K562 (cell line): Measurements from ENCODE around the gene ATG7. TPM values are rescaled to one million over a fixed set of nuclear protein-coding genes. Genes with fewer than 3 reads are reported as not detected.

ENCODE experiments used
- BCL6 ChIP-seq: fragments of 250-450 bp; sonication (Bioruptor Pico); IDR thresholded peaks from 2 replicates; pipeline ENCODE4 v1.4.0; 2020
- BRCA1 ChIP-seq, 2 experiments: fragments of 450-650 bp in 1 of 2; sonication (generic) in 1 of 2; formaldehyde crosslinking in 1 of 2; IDR thresholded peaks; 2 replicates each; pipeline versions ENCODE4 v1.5.0 to v1.6.1; 2017 to 2020; ENCODE audit warnings: mild to moderate bottlenecking in 1 of 2, missing genetic modification reagents in 1 of 2
- CREB1 ChIP-seq, 2 experiments: sonication (generic) in 1 of 2; formaldehyde crosslinking in 1 of 2; IDR thresholded peaks; 2 replicates each; pipeline versions ENCODE4 v1.6.1 to v1.8.0; 2012 to 2022; ENCODE audit warnings: inconsistent platforms in 1 of 2, mild to moderate bottlenecking in 1 of 2, missing genetic modification reagents in 1 of 2, moderate library complexity in 1 of 2
- DDX20 ChIP-seq: fragments of 450-650 bp; IDR thresholded peaks from 2 replicates; pipeline ENCODE4 v1.6.1; 2016; ENCODE audit warnings: missing genetic modification characterization, low read depth, mild to moderate bottlenecking, missing compliant biosample characterization, moderate library complexity
- RUNX1 ChIP-seq: sonication (generic); IDR thresholded peaks from 2 replicates; pipeline ENCODE4 v1.6.1; 2016; ENCODE audit warnings: antibody characterized with exemption, low read depth
- polyA plus RNA-seq, 8 experiments: library from polyadenylated mRNA; depleted of rRNA in 4 of 8; stranded (reverse) in 5 of 8; unstranded in 3 of 8; fragments of >200 nt; fragmentation: Nextera tagmentation in 2 of 8; fragmentation: Illumina TruSeq in 1 of 8; extraction: Ambion mirVana in 2 of 8; extraction: Trizol in 1 of 8; gene quantifications; 2 replicates each; pipeline versions ENCODE4 v1.2.1 to v1.2.3, GENCODE V29; 2011 to 2014; ENCODE audit warnings: inconsistent platforms in 1 of 8, missing spikeins in 1 of 8
- total RNA-seq, 7 experiments: library from RNA; depleted of rRNA in 6 of 7; stranded (reverse); fragments of >200 nt in 6 of 7; fragmentation: Illumina TruSeq in 2 of 7; extraction: Trizol in 2 of 7; gene quantifications; 2 replicates each; pipeline versions ENCODE4 v1.2.1 to v1.2.3, GENCODE V29; 2011 to 2021; ENCODE audit warnings: low replicate concordance in 1 of 7
- TF ChIP-seq, protein P1 (sequence below), 2 experiments: fragments of 450-650 bp; formaldehyde crosslinking in 1 of 2; IDR thresholded peaks; 2 replicates each; pipeline versions ENCODE4 v1.4.0 to v1.6.1; 2014 to 2020; ENCODE audit warnings: mild to moderate bottlenecking in 2 of 2, borderline replicate concordance in 1 of 2, low read depth in 1 of 2
- TF ChIP-seq, protein P2 (sequence below): fragments of 200-800 bp; sonication (Bioruptor generic); IDR thresholded peaks from 2 replicates; pipeline ENCODE4 v1.6.1; 2017; ENCODE audit warnings: missing genetic modification characterization, missing compliant biosample characterization
- TF ChIP-seq, protein P3 (sequence below): fragments of 200-800 bp; sonication (Bioruptor generic); IDR thresholded peaks from 2 replicates; pipeline ENCODE4 v1.6.1; 2016; ENCODE audit warnings: missing genetic modification characterization, missing compliant biosample characterization

The ATG7 gene
- total and polyA plus RNA-seq, 9 of the 15 experiments (the other 6 are each of a cell fraction or from before 2014, with no cell fraction given) = 18.3 to 45.3 (median 33.6) TPM

DNA sequence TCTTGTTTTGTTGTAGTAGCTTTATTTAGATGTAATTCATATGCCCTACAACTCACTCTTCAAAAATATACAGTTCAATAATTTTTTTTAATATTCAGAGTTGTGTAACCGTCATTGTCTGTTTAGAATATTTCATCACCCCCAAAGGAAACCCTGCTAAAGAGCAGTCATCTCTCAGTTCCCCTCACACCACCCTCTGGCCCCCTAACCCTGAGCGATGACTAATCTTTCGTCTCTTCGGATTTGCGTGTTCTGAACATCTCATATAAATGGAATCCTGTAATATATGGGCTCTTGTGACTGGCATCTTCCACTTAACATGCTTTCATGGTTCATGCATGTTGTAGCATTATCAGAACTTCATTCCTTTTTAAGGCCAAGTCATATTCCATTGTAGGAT, 183.8 kb downstream of the ATG7 start (continued):
- TF ChIP-seq, protein P1, sequence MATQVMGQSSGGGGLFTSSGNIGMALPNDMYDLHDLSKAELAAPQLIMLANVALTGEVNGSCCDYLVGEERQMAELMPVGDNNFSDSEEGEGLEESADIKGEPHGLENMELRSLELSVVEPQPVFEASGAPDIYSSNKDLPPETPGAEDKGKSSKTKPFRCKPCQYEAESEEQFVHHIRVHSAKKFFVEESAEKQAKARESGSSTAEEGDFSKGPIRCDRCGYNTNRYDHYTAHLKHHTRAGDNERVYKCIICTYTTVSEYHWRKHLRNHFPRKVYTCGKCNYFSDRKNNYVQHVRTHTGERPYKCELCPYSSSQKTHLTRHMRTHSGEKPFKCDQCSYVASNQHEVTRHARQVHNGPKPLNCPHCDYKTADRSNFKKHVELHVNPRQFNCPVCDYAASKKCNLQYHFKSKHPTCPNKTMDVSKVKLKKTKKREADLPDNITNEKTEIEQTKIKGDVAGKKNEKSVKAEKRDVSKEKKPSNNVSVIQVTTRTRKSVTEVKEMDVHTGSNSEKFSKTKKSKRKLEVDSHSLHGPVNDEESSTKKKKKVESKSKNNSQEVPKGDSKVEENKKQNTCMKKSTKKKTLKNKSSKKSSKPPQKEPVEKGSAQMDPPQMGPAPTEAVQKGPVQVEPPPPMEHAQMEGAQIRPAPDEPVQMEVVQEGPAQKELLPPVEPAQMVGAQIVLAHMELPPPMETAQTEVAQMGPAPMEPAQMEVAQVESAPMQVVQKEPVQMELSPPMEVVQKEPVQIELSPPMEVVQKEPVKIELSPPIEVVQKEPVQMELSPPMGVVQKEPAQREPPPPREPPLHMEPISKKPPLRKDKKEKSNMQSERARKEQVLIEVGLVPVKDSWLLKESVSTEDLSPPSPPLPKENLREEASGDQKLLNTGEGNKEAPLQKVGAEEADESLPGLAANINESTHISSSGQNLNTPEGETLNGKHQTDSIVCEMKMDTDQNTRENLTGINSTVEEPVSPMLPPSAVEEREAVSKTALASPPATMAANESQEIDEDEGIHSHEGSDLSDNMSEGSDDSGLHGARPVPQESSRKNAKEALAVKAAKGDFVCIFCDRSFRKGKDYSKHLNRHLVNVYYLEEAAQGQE (IDR thresholded peaks at IDR 0.05; ENCODE audit: borderline replicate concordance) = no peak
- TF ChIP-seq, protein P1 (CRISPR knock-in tag; IDR thresholded peaks at IDR 0.05; ENCODE audit: low read depth) = no peak
- TF ChIP-seq, protein P2, sequence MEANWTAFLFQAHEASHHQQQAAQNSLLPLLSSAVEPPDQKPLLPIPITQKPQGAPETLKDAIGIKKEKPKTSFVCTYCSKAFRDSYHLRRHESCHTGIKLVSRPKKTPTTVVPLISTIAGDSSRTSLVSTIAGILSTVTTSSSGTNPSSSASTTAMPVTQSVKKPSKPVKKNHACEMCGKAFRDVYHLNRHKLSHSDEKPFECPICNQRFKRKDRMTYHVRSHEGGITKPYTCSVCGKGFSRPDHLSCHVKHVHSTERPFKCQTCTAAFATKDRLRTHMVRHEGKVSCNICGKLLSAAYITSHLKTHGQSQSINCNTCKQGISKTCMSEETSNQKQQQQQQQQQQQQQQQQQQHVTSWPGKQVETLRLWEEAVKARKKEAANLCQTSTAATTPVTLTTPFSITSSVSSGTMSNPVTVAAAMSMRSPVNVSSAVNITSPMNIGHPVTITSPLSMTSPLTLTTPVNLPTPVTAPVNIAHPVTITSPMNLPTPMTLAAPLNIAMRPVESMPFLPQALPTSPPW (CRISPR knock-in tag) = no peak
- TF ChIP-seq RUNX1 (no peak), BRCA1 (IDR thresholded peaks at IDR 0.05) (no peak), BRCA1 (CRISPR knock-in tag; IDR thresholded peaks at IDR 0.05) (no peak), CREB1 (IDR thresholded peaks at IDR 0.05) (no peak), CREB1 (CRISPR knock-in tag; IDR thresholded peaks at IDR 0.05) (no peak), BCL6 (CRISPR knock-in tag) (no peak), DDX20 (tag) (no peak)
- TF ChIP-seq, protein P3, sequence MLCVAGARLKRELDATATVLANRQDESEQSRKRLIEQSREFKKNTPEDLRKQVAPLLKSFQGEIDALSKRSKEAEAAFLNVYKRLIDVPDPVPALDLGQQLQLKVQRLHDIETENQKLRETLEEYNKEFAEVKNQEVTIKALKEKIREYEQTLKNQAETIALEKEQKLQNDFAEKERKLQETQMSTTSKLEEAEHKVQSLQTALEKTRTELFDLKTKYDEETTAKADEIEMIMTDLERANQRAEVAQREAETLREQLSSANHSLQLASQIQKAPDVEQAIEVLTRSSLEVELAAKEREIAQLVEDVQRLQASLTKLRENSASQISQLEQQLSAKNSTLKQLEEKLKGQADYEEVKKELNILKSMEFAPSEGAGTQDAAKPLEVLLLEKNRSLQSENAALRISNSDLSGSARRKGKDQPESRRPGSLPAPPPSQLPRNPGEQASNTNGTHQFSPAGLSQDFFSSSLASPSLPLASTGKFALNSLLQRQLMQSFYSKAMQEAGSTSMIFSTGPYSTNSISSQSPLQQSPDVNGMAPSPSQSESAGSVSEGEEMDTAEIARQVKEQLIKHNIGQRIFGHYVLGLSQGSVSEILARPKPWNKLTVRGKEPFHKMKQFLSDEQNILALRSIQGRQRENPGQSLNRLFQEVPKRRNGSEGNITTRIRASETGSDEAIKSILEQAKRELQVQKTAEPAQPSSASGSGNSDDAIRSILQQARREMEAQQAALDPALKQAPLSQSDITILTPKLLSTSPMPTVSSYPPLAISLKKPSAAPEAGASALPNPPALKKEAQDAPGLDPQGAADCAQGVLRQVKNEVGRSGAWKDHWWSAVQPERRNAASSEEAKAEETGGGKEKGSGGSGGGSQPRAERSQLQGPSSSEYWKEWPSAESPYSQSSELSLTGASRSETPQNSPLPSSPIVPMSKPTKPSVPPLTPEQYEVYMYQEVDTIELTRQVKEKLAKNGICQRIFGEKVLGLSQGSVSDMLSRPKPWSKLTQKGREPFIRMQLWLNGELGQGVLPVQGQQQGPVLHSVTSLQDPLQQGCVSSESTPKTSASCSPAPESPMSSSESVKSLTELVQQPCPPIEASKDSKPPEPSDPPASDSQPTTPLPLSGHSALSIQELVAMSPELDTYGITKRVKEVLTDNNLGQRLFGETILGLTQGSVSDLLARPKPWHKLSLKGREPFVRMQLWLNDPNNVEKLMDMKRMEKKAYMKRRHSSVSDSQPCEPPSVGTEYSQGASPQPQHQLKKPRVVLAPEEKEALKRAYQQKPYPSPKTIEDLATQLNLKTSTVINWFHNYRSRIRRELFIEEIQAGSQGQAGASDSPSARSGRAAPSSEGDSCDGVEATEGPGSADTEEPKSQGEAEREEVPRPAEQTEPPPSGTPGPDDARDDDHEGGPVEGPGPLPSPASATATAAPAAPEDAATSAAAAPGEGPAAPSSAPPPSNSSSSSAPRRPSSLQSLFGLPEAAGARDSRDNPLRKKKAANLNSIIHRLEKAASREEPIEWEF (CRISPR knock-in tag) = no peak
